Psoas muscle (tissue), 8 donors: ENCODE data around the gene CHST6. TPM values are rescaled to one million over a fixed set of nuclear protein-coding genes. Genes with fewer than 3 reads are reported as not detected.

Experiments
- ATAC-seq, 4 donors: fragments of 200-7000 bp; cut with Tn5 transposase; one replicate each; pipeline ENCODE4 v1.9.1; 2020; ENCODE audit warnings: moderate library complexity in 3 of 4, mild to moderate bottlenecking in 2 of 4
- DNase-seq, 2 donors: peaks; one replicate each; pipeline ENCODE4 v3.0.0-alpha.2; 2020
- H3K27ac ChIP-seq: fragments of 200-600 bp; one replicate; pipeline ENCODE4 v1.8.0; 2022
- H3K27me3 ChIP-seq, 3 donors: fragments of 200-600 bp in 1 of 3; one replicate each; pipeline versions ENCODE4 v1.6.1 to v1.8.0; 2013 to 2022; ENCODE audit warnings: low read length in 2 of 3, mild to moderate bottlenecking in 2 of 3, moderate library complexity in 1 of 3; ENCODE audit not compliant: insufficient read depth in 3 of 3
- H3K36me3 ChIP-seq, 2 donors: fragments of 200-600 bp in 1 of 2; one replicate each; pipeline versions ENCODE4 v1.6.1 to v1.8.0; 2013 to 2022; ENCODE audit warnings: low read depth in 1 of 2, mild to moderate bottlenecking in 1 of 2, moderate library complexity in 1 of 2; ENCODE audit not compliant: insufficient read depth in 1 of 2
- H3K4me1 ChIP-seq: fragments of 200-600 bp; one replicate; pipeline ENCODE4 v1.8.0; 2022
- H3K4me3 ChIP-seq: fragments of 200-600 bp; one replicate; pipeline ENCODE4 v1.8.0; 2022; ENCODE audit warnings: mild to moderate bottlenecking
- H3K9me3 ChIP-seq: fragments of 200-600 bp; one replicate; pipeline ENCODE4 v1.8.0; 2022
- WGBS, 3 donors: extraction: QIAGEN DNeasy Blood & Tissue Kit; methylation state at CpG; one replicate each; pipeline versions ENCODE4 v1.1.6 to v1.1.7; 2013; 5-methylcytosine and 5-hydroxymethylcytosine counted together
- intact Hi-C, 2 donors: fragments of 100-400 bp; cut with DNase I; formaldehyde crosslinking; loops; one replicate each; pipeline versions ENCODE4 v1.11.0 to v1.14.2; 2022
- polyA plus RNA-seq, 3 donors: library from polyadenylated mRNA; stranded (reverse); fragments of 200-250 nt; gene quantifications; one replicate each; pipeline ENCODE4 v1.2.3, GENCODE V29; 2013
- total RNA-seq, 4 donors: library from RNA; stranded (reverse); fragmentation: NEBNext Ultra II Directional in 2 of 4; extraction: Animal tissue kit (Norgen Biotek cat#: 25700) in 2 of 4; gene quantifications; one replicate each; pipeline versions ENCODE4 v1.2.1 to v1.2.4, GENCODE V29; 2021 to 2023
- TF ChIP-seq, protein P1 (sequence below): fragments of 200-600 bp; IDR thresholded peaks from one replicate; pipeline ENCODE4 v1.8.0; 2022; ENCODE audit warnings: antibody characterized with exemption
- donor health status: healthy with polysubstance abuse.
- donor health status: DM: no; HTN: no; CAD: no; lungs with moderate emphysema.
- donor health status: Bipolar disorder and iron deficiency.
- donor health status: healthy.
- donor health status: DM: yes; HTN: yes; CAD: no.
- donor health status: DM: no; HTN: no; CAD: no.
- donor health status: DM: no; HTN: no; CAD: no.
- donor health status: DM: yes; HTN: yes; CAD: no.

CHST6 gene
- total and polyA plus RNA-seq, 7 donors, result 0.01 to 5.8 (median 0.15) TPM

DNA sequence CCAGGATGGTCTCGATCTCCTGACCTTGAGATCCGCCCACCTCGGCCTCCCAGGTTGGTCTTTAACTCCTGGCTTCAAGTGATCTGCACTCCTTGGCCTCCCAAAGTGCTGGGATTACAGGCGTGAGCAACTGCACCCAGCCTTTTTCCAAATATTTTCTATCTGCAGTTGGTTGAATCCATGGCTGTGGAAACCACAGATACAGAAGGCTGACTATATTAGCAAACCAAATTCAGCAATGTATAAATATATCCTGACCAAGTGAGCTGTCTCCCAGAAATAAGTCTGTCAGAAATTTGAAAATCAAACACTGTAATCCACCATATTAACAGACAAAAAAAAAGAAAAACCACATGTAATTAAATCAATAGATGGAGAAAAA, 71.5 kb downstream of the CHST6 start:
- TF ChIP-seq, protein P1, sequence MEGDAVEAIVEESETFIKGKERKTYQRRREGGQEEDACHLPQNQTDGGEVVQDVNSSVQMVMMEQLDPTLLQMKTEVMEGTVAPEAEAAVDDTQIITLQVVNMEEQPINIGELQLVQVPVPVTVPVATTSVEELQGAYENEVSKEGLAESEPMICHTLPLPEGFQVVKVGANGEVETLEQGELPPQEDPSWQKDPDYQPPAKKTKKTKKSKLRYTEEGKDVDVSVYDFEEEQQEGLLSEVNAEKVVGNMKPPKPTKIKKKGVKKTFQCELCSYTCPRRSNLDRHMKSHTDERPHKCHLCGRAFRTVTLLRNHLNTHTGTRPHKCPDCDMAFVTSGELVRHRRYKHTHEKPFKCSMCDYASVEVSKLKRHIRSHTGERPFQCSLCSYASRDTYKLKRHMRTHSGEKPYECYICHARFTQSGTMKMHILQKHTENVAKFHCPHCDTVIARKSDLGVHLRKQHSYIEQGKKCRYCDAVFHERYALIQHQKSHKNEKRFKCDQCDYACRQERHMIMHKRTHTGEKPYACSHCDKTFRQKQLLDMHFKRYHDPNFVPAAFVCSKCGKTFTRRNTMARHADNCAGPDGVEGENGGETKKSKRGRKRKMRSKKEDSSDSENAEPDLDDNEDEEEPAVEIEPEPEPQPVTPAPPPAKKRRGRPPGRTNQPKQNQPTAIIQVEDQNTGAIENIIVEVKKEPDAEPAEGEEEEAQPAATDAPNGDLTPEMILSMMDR, result no peak
- Histone ChIP-seq H3K4me3 (no peak overlapping the region), H3K27ac (no peak overlapping the region), H3K36me3 (no peaks in the 10 kb centered on the region), H3K9me3 (no peaks in the 10 kb centered on the region), H3K27me3 (no peaks in the 10 kb centered on the region), H3K4me1 (peaks cover 5% of the 10 kb centered on the region)
- DNase-seq (no peak), ATAC-seq (no peak)
- intact Hi-C loops, result no loop called here
- 84 to 95% (median 94%) methylated on average over 4 of the region's 4 CpGs for WGBS, 3 donors

Other genes with a start within 250 kb of the CHST6 start
- gene BCAR1, start 243.8 kb downstream of the CHST6 start, total RNA-seq, result 100 to 1,000 TPM in 2 of 4 donors, 10 to 100 TPM in 2; 61.8 to 108 (median 90.1) TPM
- gene BCAR1, start 243.8 kb downstream of the CHST6 start, polyA plus RNA-seq, result 10 to 100 TPM; 66.3 to 90.7 (median 78.7) TPM
- gene CFDP1, start 61.9 kb downstream of the CHST6 start, total RNA-seq, result 10 to 100 TPM; 16.6 to 21.9 (median 19.6) TPM
- gene CFDP1, start 61.9 kb downstream of the CHST6 start, polyA plus RNA-seq, result 10 to 100 TPM; 37.6 to 78.2 (median 39.2) TPM
- gene TMEM170A, start 30.8 kb downstream of the CHST6 start, total RNA-seq, result 1 to 10 TPM; 5.9 to 7.9 (median 7.0) TPM
- 1 to 10 TPM; 3.1 to 9.5 (median 9.2) TPM for gene TMEM170A, start 30.8 kb downstream of the CHST6 start, polyA plus RNA-seq
- under 1 TPM in 1 of 4 donors, not detected in 3; 0.27 TPM for gene CHST5, start 40.7 kb upstream of the CHST6 start, total RNA-seq
- under 1 TPM in 2 of 3 donors, not detected in 1; 0.04 to 0.14 TPM for gene CHST5, start 40.7 kb upstream of the CHST6 start, polyA plus RNA-seq
- 1 to 10 TPM; 1.8 to 2.6 (median 2.1) TPM for gene TMEM231, start 60.8 kb upstream of the CHST6 start, total RNA-seq
- gene TMEM231, start 60.8 kb upstream of the CHST6 start, polyA plus RNA-seq, result 1 to 10 TPM; 2.4 to 4.2 (median 2.7) TPM
- 100 to 1,000 TPM; 107 to 180 (median 148) TPM for gene GABARAPL2, start 70.9 kb upstream of the CHST6 start, total RNA-seq
- gene GABARAPL2, start 70.9 kb upstream of the CHST6 start, polyA plus RNA-seq, result 100 to 1,000 TPM; 116 to 215 (median 188) TPM
- gene ADAT1, start 127.8 kb upstream of the CHST6 start, total RNA-seq, result 10 to 100 TPM; 15.6 to 25.3 (median 20.3) TPM
- 10 to 100 TPM in 2 of 3 donors, 1 to 10 TPM in 1; 6.9 to 26.1 (median 14.7) TPM for gene ADAT1, start 127.8 kb upstream of the CHST6 start, polyA plus RNA-seq
- 100 to 1,000 TPM; 162 to 185 (median 178) TPM for gene KARS1, start 152.2 kb upstream of the CHST6 start, total RNA-seq
- 100 to 1,000 TPM; 172 to 232 (median 208) TPM for gene KARS1, start 152.2 kb upstream of the CHST6 start, polyA plus RNA-seq
- 10 to 100 TPM; 48.0 to 59.0 (median 56.6) TPM for gene TERF2IP, start 152.3 kb upstream of the CHST6 start, total RNA-seq
- 10 to 100 TPM; 29.8 to 56.5 (median 45.8) TPM for gene TERF2IP, start 152.3 kb upstream of the CHST6 start, polyA plus RNA-seq
- not detected for gene CPHXL2, start 181.6 kb upstream of the CHST6 start, total RNA-seq
- gene CPHXL2, start 181.6 kb upstream of the CHST6 start, polyA plus RNA-seq, result not detected
- not detected for gene DUXB, start 206.0 kb upstream of the CHST6 start, total RNA-seq
- gene DUXB, start 206.0 kb upstream of the CHST6 start, polyA plus RNA-seq, result not detected
- gene CPHXL, start 231.0 kb upstream of the CHST6 start, total RNA-seq, result not detected
- gene CPHXL, start 231.0 kb upstream of the CHST6 start, polyA plus RNA-seq, result not detected